Smooth muscle cell (in vitro differentiated cells): ENCODE results near the gene DGLUCY. TPM values are rescaled to one million over a fixed set of nuclear protein-coding genes. Genes with fewer than 3 reads are reported as not detected.

ENCODE experiments used
- DNase-seq: peaks from one replicate; lab custom pipeline; 2025; ENCODE audit not compliant: unreplicated experiment; lab: John Stamatoyannopoulos, UW
- H2AFZ ChIP-seq: fragments of 200-600 bp; sonication (generic); 2 replicates; pipeline ENCODE4 v1.6.0; 2016; ENCODE audit warnings: antibody characterized with exemption, low read depth, mild to moderate bottlenecking
- H3F3A ChIP-seq: fragments of 200-600 bp; sonication (generic); 2 replicates; pipeline ENCODE4 v1.6.0; 2017; ENCODE audit warnings: antibody characterized with exemption, low read depth
- H3K27ac ChIP-seq: fragments of 200-600 bp; sonication (generic); 2 replicates; pipeline ENCODE4 v1.5.1; 2016; ENCODE audit warnings: low read depth, mild to moderate bottlenecking
- H3K27me3 ChIP-seq: fragments of 200-600 bp; sonication (generic); 2 replicates; pipeline ENCODE4 v1.6.1; 2016; ENCODE audit warnings: low read depth, mild to moderate bottlenecking
- H3K36me3 ChIP-seq: fragments of 200-600 bp; sonication (generic); 2 replicates; pipeline ENCODE4 v1.5.1; 2016; ENCODE audit warnings: low read depth
- H3K4me1 ChIP-seq: fragments of 200-600 bp; sonication (generic); 2 replicates; pipeline ENCODE4 v1.5.1; 2016; ENCODE audit warnings: low read depth
- H3K4me2 ChIP-seq: fragments of 200-600 bp; sonication (generic); 2 replicates; pipeline ENCODE4 v1.6.0; 2016; ENCODE audit warnings: mild to moderate bottlenecking
- H3K4me3 ChIP-seq: fragments of 200-600 bp; sonication (generic); 2 replicates; pipeline ENCODE4 v1.5.1; 2016; ENCODE audit warnings: mild to moderate bottlenecking
- H3K79me2 ChIP-seq: fragments of 200-600 bp; sonication (generic); 2 replicates; pipeline ENCODE4 v1.6.0; 2016; ENCODE audit warnings: low read depth, mild to moderate bottlenecking
- H3K9ac ChIP-seq: fragments of 200-600 bp; sonication (generic); 2 replicates; pipeline ENCODE4 v1.6.0; 2016; ENCODE audit warnings: low read depth
- H3K9me3 ChIP-seq: fragments of 200-600 bp; sonication (generic); replicated peaks from 2 replicates; pipeline ENCODE4 v1.5.1; 2016; ENCODE audit warnings: low read depth
- H4K20me1 ChIP-seq: fragments of 200-600 bp; sonication (generic); 2 replicates; pipeline ENCODE4 v1.6.0; 2016; ENCODE audit warnings: low read depth
- CTCF ChIP-seq: fragments of 200-600 bp; sonication (generic); IDR thresholded peaks from 2 replicates; pipeline ENCODE4 v1.5.1; 2017; ENCODE audit warnings: borderline replicate concordance, mild to moderate bottlenecking, antibody characterized with exemption; ENCODE audit not compliant: insufficient read depth, poor library complexity, severe bottlenecking
- WGBS: methylation state at CpG from one replicate; pipeline ENCODE4 v1.1.7; 2016; ENCODE audit warnings: low lambda C conversion rate; 5-methylcytosine and 5-hydroxymethylcytosine counted together
- polyA plus RNA-seq: library from polyadenylated mRNA; unstranded; fragments of >200 nt; fragmentation: Nextera tagmentation; extraction: Ambion mirVana; gene quantifications from 2 replicates; pipeline ENCODE4 v1.2.1, GENCODE V29; 2016
- small RNA-seq: library from RNA; depleted of rRNA; stranded (forward); fragments of <200 nt; gene quantifications from one replicate; pipeline ENCODE3, GENCODE V24; 2014
- total RNA-seq: library from RNA; depleted of rRNA; stranded (reverse); fragments of >200 nt; gene quantifications from 2 replicates; pipeline ENCODE4 v1.2.3, GENCODE V29; 2014

The DGLUCY gene
- total and polyA plus RNA-seq, 2 experiments from 2014 or later: 9.7 to 11.3 TPM

GRCh38 chr14:91273273-91273884 is 159.5 kb downstream of the DGLUCY start:
- WGBS: 98% methylated on average over 27 of the region's 27 CpGs
- no peaks in the 10 kb centered on the region for H3K36me3 ChIP-seq
- H3K9me3 ChIP-seq: no peaks in the 10 kb centered on the region
- H3K4me2 ChIP-seq: no peak overlapping the region
- no peak overlapping the region for H3K9ac ChIP-seq
- H2AFZ ChIP-seq: no peak overlapping the region
- H4K20me1 ChIP-seq: no peaks in the 10 kb centered on the region
- no peaks in the 10 kb centered on the region for H3K4me1 ChIP-seq
- TF ChIP-seq CTCF: no peak
- DNase-seq: no peak
- H3F3A ChIP-seq: no peaks in the 10 kb centered on the region
- no peaks in the 10 kb centered on the region for H3K27me3 ChIP-seq
- H3K4me3 ChIP-seq: no peak overlapping the region
- H3K27ac ChIP-seq: no peak overlapping the region
- H3K79me2 ChIP-seq: no peaks in the 10 kb centered on the region

- Histone ChIP-seq H3K9me3 (no peaks in the 10 kb centered on the region), H3K4me1 (no peaks in the 10 kb centered on the region), H3K4me3 (no peak overlapping the region), H3K4me2 (no peak overlapping the region), H3K36me3 (no peaks in the 10 kb centered on the region), H3K27me3 (no peaks in the 10 kb centered on the region), H3F3A (no peaks in the 10 kb centered on the region), H3K79me2 (no peaks in the 10 kb centered on the region), H3K27ac (no peak overlapping the region), H3K9ac (no peak overlapping the region), H4K20me1 (no peaks in the 10 kb centered on the region), H2AFZ (no peak overlapping the region)
- DNase-seq: no peak
- no peak for TF ChIP-seq CTCF
- 95% methylated on average over 13 of the region's 13 CpGs for WGBS
Observed at GRCh38 chr14:91273885-91274273, 160.0 kb downstream of the DGLUCY start.

- no peak for TF ChIP-seq CTCF
- Histone ChIP-seq H3K9me3 (no peaks in the 10 kb centered on the region), H3K9ac (no peak overlapping the region), H2AFZ (no peak overlapping the region), H3K27ac (no peak overlapping the region), H3K4me1 (no peaks in the 10 kb centered on the region), H3K4me3 (no peak overlapping the region), H3K27me3 (no peaks in the 10 kb centered on the region), H3K36me3 (no peaks in the 10 kb centered on the region), H4K20me1 (no peaks in the 10 kb centered on the region), H3K79me2 (no peaks in the 10 kb centered on the region), H3K4me2 (no peak overlapping the region), H3F3A (no peaks in the 10 kb centered on the region)
- DNase-seq: no peak
- WGBS: 97% methylated on average over 9 of the region's 9 CpGs
Observed at GRCh38 chr14:91274796-91275195, 160.9 kb downstream of the DGLUCY start.

Small RNA genes within 50 kb of the gene (small RNA-seq; reads per million reads assigned to genes)
- gene RNU7-30P (not detected), gene SNORA11B (0.42 reads per million, percentile 13 among the genes with 10 or more reads in this experiment)

Other genes with a start within 250 kb of the DGLUCY start
- 1.5 and 2.8 TPM in 2 replicates for gene RPS6KA5, start 53.4 kb upstream of the DGLUCY start, total RNA-seq
- gene RPS6KA5, start 53.4 kb upstream of the DGLUCY start, polyA plus RNA-seq: 1.0 and 2.3 TPM in 2 replicates
- gene GPR68, start 130.6 kb downstream of the DGLUCY start, total RNA-seq: 2.6 and 4.4 TPM in 2 replicates
- 2.9 and 3.2 TPM in 2 replicates for gene GPR68, start 130.6 kb downstream of the DGLUCY start, polyA plus RNA-seq